ENCODE data around the gene BLOC1S2. TPM values are rescaled to one million over a fixed set of nuclear protein-coding genes. Genes with fewer than 3 reads are reported as not detected.

Gene BLOC1S2
- 21.2 and 25.5 TPM in 2 replicates for total RNA-seq

GRCh38 chr10:100286051-100287033 is at the start of gene BLOC1S2:
Gene BLOC1S2, minus strand, starts transcription at chr10:100286680. Its CDS starts 21 bp downstream, at chr10:100286659.

GRCh38 chr10:100330079-100330478 is 43.6 kb upstream of the BLOC1S2 start, which contains the start of gene PKD2L1:
Gene PKD2L1, minus strand, starts transcription at chr10:100330228. Its CDS starts 125 bp downstream, at chr10:100330103.

DNA sequence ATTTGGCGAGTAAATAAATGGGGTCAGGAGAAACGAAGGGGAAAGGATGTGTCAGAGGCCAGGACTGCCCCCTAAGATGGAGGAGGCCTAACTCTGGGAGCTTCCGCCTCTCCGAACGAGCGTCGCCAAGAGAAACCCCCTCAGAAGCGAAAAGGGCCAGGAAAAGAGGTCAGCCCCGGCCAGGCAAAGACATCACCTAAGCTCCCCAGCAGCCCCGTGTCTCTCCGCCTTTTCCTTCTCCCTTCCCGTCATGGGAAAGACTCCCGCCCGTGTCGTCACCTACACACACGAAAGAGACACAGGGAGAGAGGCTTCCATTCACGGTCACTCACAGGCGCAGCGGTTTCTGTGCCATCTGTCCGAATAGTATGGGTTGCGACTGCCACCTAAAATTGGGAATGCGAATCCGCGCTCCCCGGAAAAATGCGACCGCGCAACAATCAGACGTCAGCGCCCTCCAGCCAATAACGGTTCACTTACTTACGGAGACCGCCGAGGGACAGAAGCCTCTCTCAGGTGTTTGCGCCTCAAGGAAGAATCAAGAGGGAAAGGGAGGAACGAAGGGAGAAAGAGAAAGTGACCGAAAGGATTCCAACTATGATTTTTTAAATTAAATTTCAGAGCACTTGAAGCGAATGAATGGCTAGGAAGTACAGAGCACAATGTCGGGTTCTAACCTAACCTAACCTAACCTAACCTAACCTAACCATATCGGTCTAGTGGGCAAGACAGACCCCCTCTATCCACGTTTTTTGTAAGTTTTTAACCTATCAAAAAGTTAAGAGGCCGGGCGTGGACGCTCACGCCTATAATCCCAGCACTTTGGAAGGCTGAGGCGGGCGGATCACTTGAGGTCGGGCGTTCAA is 19.0 kb downstream of the BLOC1S2 start, which contains the start of gene CWF19L1:
CWF19L1 (minus strand) TSS at position 400 of the 866 bp plus-strand sequence; CDS start at position 355, 45 bp downstream.

Other genes starting within 250 kb of the BLOC1S2 start
- not detected in 2 replicates for gene CPN1, start 204.8 kb downstream of the BLOC1S2 start, total RNA-seq
- 35.2 and 36.1 TPM in 2 replicates for gene ERLIN1, start 100.7 kb downstream of the BLOC1S2 start, total RNA-seq
- gene CHUK, start 57.1 kb downstream of the BLOC1S2 start, total RNA-seq, result 13.4 and 17.7 TPM in 2 replicates
- 15.9 and 21.3 TPM in 2 replicates for gene CWF19L1, start 19.0 kb downstream of the BLOC1S2 start, total RNA-seq
- gene PKD2L1, start 43.5 kb upstream of the BLOC1S2 start, total RNA-seq, result not detected in 2 replicates
- 143 and 452 TPM in 2 replicates for gene SCD, start 60.6 kb upstream of the BLOC1S2 start, total RNA-seq
- gene WNT8B, start 176.3 kb upstream of the BLOC1S2 start, total RNA-seq, result not detected in 2 replicates
- gene SEC31B, start 233.2 kb upstream of the BLOC1S2 start, total RNA-seq, result 1.8 and 4.5 TPM in 2 replicates
- gene NDUFB8, start 243.2 kb upstream of the BLOC1S2 start, total RNA-seq, result 200 and 203 TPM in 2 replicates
- gene HIF1AN, start 249.3 kb upstream of the BLOC1S2 start, total RNA-seq, result 4.3 and 8.7 TPM in 2 replicates

All from cardiac atrium fibroblast (primary cell).